ENCODE measurements around the gene OTX2. TPM values are rescaled to one million over a fixed set of nuclear protein-coding genes. Genes with fewer than 3 reads are reported as not detected.

The OTX2 gene
- total RNA-seq (2014; rRNA removed; shearing (Covaris generic)) = 85.8 and 148 TPM in 2 replicates

GRCh38 chr14:56810147-56810719 is at the start of gene OTX2:
OTX2 (minus strand) TSS chr14:56810479; CDS start chr14:56805456, 5,023 bp downstream.
- peak within 1 kb of the TSS; percentile 52 for H3K4me3 ChIP-seq (ENCODE audit: insufficient read depth, low read depth, low read length)
- H3K36me3 ChIP-seq (replicated peaks; ENCODE audit: control insufficient read depth, insufficient read depth, low read length) = no peaks in the 10 kb centered on the region
- peak; percentile 52 for DNase-seq
- H3K27me3 ChIP-seq (ENCODE audit: control insufficient read depth, insufficient read depth, low read length) = peaks cover 82% of the 10 kb centered on the region

- Histone ChIP-seq H3K4me3 (ENCODE audit: insufficient read depth, low read depth, low read length) (no peak overlapping the region), H3K36me3 (replicated peaks; ENCODE audit: control insufficient read depth, insufficient read depth, low read length) (no peaks in the 10 kb centered on the region), H3K27me3 (ENCODE audit: control insufficient read depth, insufficient read depth, low read length) (peaks cover 32% of the 10 kb centered on the region)
- DNase-seq = no peak
Observed at GRCh38 chr14:56858422-56858821, 48.1 kb upstream of the OTX2 start.

GRCh38 chr14:56857216-56857615 is 46.9 kb upstream of the OTX2 start:
- Histone ChIP-seq H3K4me3 (ENCODE audit: insufficient read depth, low read depth, low read length) (no peak overlapping the region), H3K27me3 (ENCODE audit: control insufficient read depth, insufficient read depth, low read length) (peaks cover 37% of the 10 kb centered on the region), H3K36me3 (replicated peaks; ENCODE audit: control insufficient read depth, insufficient read depth, low read length) (no peaks in the 10 kb centered on the region)
- DNase-seq = no peak

GRCh38 chr14:56855891-56856461 is 45.7 kb upstream of the OTX2 start:
- Histone ChIP-seq H3K36me3 (replicated peaks; ENCODE audit: control insufficient read depth, insufficient read depth, low read length) (no peaks in the 10 kb centered on the region), H3K4me3 (ENCODE audit: insufficient read depth, low read depth, low read length) (peak overlapping the region; percentile 24), H3K27me3 (ENCODE audit: control insufficient read depth, insufficient read depth, low read length) (peaks cover 45% of the 10 kb centered on the region)
- DNase-seq = peak; percentile 63

- peaks cover 58% of the 10 kb centered on the region for H3K27me3 ChIP-seq (ENCODE audit: control insufficient read depth, insufficient read depth, low read length)
- DNase-seq = no peak
- no peaks in the 10 kb centered on the region for H3K36me3 ChIP-seq (replicated peaks; ENCODE audit: control insufficient read depth, insufficient read depth, low read length)
- H3K4me3 ChIP-seq (ENCODE audit: insufficient read depth, low read depth, low read length) = no peak overlapping the region
Observed at GRCh38 chr14:56854325-56854724, 44.0 kb upstream of the OTX2 start.

GRCh38 chr14:56846970-56847930 is 37.0 kb upstream of the OTX2 start:
- DNase-seq = peak; percentile 69
- H3K27me3 ChIP-seq (ENCODE audit: control insufficient read depth, insufficient read depth, low read length) = peaks cover 73% of the 10 kb centered on the region

GRCh38 chr14:56844406-56845002 is 34.2 kb upstream of the OTX2 start:
- peaks cover 59% of the 10 kb centered on the region for H3K27me3 ChIP-seq (ENCODE audit: control insufficient read depth, insufficient read depth, low read length)
- DNase-seq = no peak

More at GRCh38 chr14:56846970-56847930, 37.0 kb upstream of the OTX2 start:
- Histone ChIP-seq H3K4me3 (ENCODE audit: insufficient read depth, low read depth, low read length) (no peak overlapping the region), H3K36me3 (replicated peaks; ENCODE audit: control insufficient read depth, insufficient read depth, low read length) (no peaks in the 10 kb centered on the region)

GRCh38 chr14:56841611-56842010 is 31.3 kb upstream of the OTX2 start:
- peaks cover 43% of the 10 kb centered on the region for H3K27me3 ChIP-seq (ENCODE audit: control insufficient read depth, insufficient read depth, low read length)
- no peak for DNase-seq
- H3K4me3 ChIP-seq (ENCODE audit: insufficient read depth, low read depth, low read length) = no peak overlapping the region
- no peaks in the 10 kb centered on the region for H3K36me3 ChIP-seq (replicated peaks; ENCODE audit: control insufficient read depth, insufficient read depth, low read length)

More at GRCh38 chr14:56844406-56845002, 34.2 kb upstream of the OTX2 start:
- Histone ChIP-seq H3K36me3 (replicated peaks; ENCODE audit: control insufficient read depth, insufficient read depth, low read length) (no peaks in the 10 kb centered on the region), H3K4me3 (ENCODE audit: insufficient read depth, low read depth, low read length) (no peak overlapping the region)

GRCh38 chr14:56840221-56840620 is 29.9 kb upstream of the OTX2 start:
- Histone ChIP-seq H3K36me3 (replicated peaks; ENCODE audit: control insufficient read depth, insufficient read depth, low read length) (no peaks in the 10 kb centered on the region), H3K4me3 (ENCODE audit: insufficient read depth, low read depth, low read length) (no peak overlapping the region), H3K27me3 (ENCODE audit: control insufficient read depth, insufficient read depth, low read length) (peaks cover 29% of the 10 kb centered on the region)
- DNase-seq = peak; percentile 55

- no peaks in the 10 kb centered on the region; the same call in none of the 2 replicates for H3K27me3 ChIP-seq (ENCODE audit: control insufficient read depth, insufficient read depth, low read length)
- H3K4me3 ChIP-seq (ENCODE audit: insufficient read depth, low read depth, low read length) = no peak overlapping the region
- H3K36me3 ChIP-seq (replicated peaks; ENCODE audit: control insufficient read depth, insufficient read depth, low read length) = no peaks in the 10 kb centered on the region
- no peak for DNase-seq
Observed at GRCh38 chr14:56829151-56829550, 18.9 kb upstream of the OTX2 start.

GRCh38 chr14:56826214-56826613 is 15.9 kb upstream of the OTX2 start:
- Histone ChIP-seq H3K36me3 (replicated peaks; ENCODE audit: control insufficient read depth, insufficient read depth, low read length) (no peaks in the 10 kb centered on the region), H3K27me3 (ENCODE audit: control insufficient read depth, insufficient read depth, low read length) (peaks cover under 1% of the 10 kb centered on the region), H3K4me3 (ENCODE audit: insufficient read depth, low read depth, low read length) (no peak overlapping the region)
- no peak for DNase-seq

GRCh38 chr14:56821805-56822610 is 11.7 kb upstream of the OTX2 start:
- Histone ChIP-seq H3K4me3 (ENCODE audit: insufficient read depth, low read depth, low read length) (no peak overlapping the region), H3K27me3 (ENCODE audit: control insufficient read depth, insufficient read depth, low read length) (peaks cover 37% of the 10 kb centered on the region), H3K36me3 (replicated peaks; ENCODE audit: control insufficient read depth, insufficient read depth, low read length) (no peaks in the 10 kb centered on the region)
- no peak for DNase-seq

- Histone ChIP-seq H3K27me3 (ENCODE audit: control insufficient read depth, insufficient read depth, low read length) (peaks cover 46% of the 10 kb centered on the region), H3K4me3 (ENCODE audit: insufficient read depth, low read depth, low read length) (no peak overlapping the region), H3K36me3 (replicated peaks; ENCODE audit: control insufficient read depth, insufficient read depth, low read length) (no peaks in the 10 kb centered on the region)
- peak; percentile 46 for DNase-seq
Observed at GRCh38 chr14:56821177-56821576, 10.9 kb upstream of the OTX2 start.
